GM18505 (cell line): ENCODE results near the gene IRGC.
"Not testable (repeated sequence)": the region's sequence is repeated elsewhere in the genome, so short reads cannot be mapped to it uniquely, and the experiment has no call there.

Experiments
- ATAC-seq: cut with Tn5 transposase; IDR thresholded peaks from one replicate; pipeline ENCODE4 v1.9.1; 2021; ENCODE audit not compliant: unreplicated experiment
- POLR2A ChIP-seq: IDR thresholded peaks from 4 replicates; pipeline ENCODE4 v1.6.1; 2011; ENCODE audit warnings: borderline replicate concordance; ENCODE audit not compliant: insufficient read depth, insufficient read length; ENCODE audit errors: extremely low read depth

IRGC gene

DNA sequence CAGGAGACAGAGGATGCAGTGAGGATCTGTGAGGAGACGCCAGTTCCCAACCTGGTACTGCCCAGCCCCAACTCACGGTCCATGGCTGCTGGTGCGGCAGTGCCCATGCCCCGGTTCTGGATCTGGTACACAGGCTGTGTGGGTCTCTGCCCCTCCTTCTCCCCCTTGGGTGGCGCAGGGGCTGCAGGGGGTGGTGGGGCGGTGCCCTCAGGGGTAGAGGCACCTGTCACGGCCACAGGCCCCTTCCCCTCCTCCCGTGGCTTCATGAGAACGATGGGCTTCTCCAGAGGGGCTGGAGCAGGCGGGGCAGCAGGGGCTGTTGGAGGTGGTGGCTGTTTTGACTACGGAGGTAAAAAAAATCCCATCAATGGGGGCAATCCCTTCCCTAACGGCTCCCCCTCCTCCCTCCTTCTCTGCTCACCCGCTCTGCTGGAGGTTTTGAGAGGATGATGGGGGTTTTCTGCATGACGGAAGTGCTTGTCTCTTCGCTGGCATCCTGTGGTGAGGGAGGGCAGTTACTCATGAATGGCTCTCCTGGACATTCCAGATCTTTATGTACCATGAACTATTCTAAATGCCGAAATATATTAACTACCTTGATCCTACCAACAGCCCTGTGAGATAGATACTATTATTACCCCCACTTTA, 31.8 kb downstream of the IRGC start:
- no peak for TF ChIP-seq POLR2A
- no peak for ATAC-seq

DNA sequence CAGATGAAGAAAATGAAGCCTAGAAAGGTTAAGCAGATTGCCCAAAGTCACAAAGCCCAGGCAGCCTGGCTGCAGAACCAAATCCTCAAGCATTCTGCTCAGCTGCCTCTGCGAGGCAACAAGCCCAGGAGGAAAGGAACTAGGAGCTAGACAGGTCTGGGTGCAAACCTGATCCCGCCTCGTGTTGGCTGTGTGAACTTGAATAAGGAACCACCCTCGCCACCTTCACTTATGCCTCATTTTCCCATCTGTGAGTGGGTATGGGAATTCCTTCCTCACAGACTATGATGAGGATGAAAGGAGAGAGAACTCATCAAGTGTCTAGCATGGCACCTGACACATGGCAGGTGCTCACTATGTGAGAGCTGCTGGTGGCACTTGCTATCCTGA, 32.3 kb downstream of the IRGC start:
- no peak for ATAC-seq
- TF ChIP-seq POLR2A: no peak

DNA sequence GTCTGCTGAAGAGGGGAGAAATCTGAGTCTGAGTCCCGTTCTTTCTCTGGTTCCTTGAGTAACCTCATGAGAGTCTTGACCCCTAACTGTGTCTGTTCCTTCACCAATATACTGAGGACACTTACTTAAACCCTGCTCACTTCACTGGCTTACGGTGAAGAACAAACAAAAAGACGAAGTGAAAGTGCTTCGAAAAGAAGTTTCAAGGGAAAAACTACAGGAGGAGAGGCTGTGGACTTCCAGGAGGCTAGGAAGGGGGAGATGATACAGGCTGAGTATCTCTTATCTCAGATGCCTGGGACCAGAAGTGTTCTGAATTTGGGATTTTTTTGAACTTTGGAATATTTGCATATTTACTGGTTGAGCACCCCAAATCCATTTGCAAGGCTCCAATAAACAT, 32.8 kb downstream of the IRGC start:
- no peak for TF ChIP-seq POLR2A
- ATAC-seq: no peak

- ATAC-seq: no peak
- no peak for TF ChIP-seq POLR2A
Measured at GRCh38 chr19:43749152-43749551, 33.3 kb downstream of the IRGC start.

DNA sequence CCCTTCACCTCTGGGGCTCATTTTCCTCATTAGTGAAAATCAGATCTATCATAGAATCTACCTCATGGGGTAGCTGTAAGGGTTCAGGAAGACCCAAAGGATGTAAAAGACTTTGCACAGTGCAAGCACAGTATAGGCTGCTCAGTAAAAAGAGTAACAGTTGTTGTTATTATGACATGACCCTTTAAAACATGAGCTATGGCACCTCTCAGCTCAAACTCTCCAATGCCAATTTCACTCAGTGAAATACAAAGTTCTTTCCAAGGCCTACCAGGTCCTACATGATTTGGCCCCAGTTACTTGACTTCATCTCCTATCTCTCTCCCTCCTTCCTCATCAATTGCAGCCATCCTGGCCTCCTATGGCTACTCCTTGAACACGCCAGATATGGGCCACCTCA, 34.0 kb downstream of the IRGC start:
- TF ChIP-seq POLR2A: no peak
- no peak for ATAC-seq

DNA sequence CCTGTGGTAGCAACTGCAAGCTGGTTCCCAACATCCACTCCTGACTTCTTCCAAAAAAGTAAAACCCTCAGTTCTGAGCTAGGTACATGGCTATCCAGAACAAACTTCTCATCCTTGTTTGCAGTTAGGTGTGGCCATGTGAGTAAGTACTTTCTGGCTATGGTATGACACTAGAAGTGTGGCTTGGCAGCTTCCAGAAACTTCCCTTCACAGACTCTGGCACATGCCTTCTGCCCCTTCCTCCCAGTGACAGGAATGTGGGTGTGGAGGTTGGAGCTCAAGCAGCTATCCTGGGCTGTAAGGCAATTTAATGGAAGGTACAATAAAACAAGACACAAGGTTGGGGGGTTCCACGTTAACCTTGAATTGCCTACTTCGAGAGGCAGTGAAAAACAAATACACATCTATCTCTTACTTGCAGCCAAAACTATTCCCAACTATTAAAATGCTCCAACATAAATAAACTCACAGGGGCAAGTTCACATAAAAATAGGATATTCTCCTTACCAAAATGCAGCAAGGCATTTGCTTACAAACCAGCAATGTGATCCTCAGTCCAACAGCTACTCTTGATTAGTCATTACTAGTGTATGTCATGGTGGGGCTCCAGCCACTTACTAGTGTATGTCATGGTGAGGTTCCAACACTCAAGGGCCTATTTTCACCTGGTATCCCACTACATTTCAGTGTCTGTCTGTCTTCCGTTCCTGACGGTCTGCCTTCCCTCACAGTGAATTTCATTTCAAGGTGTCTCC, 35.8 kb downstream of the IRGC start:
- no peak for ATAC-seq

DNA sequence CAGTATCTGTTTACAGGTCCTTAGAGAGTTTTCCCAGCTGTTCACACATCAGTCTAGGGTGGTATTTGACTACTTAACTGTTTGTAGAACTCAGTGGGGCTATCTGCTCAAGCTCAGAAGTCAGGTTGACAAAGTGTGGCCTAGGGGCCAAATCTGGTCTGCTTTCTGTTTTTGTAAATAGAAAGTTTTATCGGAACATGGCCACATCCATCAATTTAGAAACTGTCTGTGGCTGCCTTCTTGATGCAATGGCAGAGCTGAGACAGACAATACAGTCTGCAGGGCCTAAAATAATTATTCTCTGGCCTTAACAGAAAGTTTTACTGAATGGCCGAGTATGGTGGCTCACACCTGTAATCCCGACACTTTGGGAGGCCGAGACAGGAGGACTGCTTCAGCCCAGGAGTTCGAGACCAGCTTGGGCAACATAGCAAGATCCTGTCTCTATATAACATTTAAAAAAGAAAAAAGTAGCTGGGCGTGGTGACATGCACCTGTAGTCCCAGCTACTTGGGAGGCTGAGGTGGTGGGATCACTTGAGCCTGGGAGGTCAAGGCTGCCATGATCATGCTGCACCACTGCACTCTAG, 36.5 kb downstream of the IRGC start:
- no peak for TF ChIP-seq POLR2A
- ATAC-seq: no peak

More for the DNA sequence above, 35.8 kb downstream of the IRGC start:
- no peak for TF ChIP-seq POLR2A

DNA sequence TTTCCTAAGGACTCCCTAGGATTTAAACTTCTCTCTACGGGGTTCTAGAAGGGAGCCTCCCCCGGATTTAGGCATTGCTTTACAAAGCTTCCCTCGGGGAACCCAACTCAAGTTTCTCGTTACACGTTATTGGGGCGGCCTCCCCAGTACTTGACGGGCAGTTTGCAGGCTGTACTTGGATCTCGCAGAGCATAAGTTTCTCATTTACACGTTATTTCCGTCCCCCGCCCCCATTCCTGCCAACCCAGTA, 38.3 kb downstream of the IRGC start:
- ATAC-seq: no peak
- no peak for TF ChIP-seq POLR2A

DNA sequence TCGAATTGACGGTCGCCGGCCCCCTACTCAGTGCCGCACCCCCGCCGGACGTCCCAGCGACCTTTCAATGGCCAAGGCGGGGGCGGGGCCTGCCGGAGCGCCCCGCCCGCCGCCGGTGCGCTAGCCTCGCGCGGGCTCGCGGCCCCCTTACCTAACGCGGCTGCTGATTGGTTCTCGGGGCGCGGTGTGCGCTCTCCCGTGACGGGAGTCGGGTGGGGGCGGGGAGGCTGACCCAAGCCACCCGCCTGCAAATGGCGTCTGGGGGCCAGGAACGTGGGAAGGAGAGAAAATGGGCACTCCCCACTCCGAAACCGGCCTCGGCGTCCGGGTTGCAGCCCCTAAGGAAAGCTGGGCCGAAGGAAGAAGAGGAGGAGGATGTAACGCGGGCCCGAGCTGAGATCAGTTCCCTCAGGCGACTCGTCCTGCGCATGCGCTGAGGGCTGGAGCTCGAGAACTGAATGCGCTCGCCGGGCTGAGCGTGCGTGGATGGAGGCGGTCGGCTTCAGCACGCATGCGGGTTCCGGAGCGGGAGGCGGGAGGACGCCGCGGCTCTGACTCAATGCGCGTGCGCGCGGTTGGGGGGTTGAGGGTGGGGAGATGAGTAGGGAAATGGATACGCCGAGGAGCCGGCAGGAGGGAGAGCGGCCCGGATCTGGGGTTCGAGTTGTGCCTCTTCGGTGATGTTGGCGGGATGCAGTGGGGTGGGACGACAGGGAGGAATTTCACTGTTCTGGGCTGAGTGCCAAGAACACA, 38.8 kb downstream of the IRGC start, which contains the start of gene SMG9:
Gene SMG9 (minus strand): TSS at position 460 of the 753 bp plus-strand sequence. CDS start 4,221 bp downstream, outside the sequence.
- peak; percentile 67 for TF ChIP-seq POLR2A
- peak; percentile 60 for ATAC-seq

GRCh38 chr19:43755256-43755801, 39.5 kb downstream of the IRGC start:
- peak; percentile 67 for TF ChIP-seq POLR2A
- ATAC-seq: peak; percentile 22

DNA sequence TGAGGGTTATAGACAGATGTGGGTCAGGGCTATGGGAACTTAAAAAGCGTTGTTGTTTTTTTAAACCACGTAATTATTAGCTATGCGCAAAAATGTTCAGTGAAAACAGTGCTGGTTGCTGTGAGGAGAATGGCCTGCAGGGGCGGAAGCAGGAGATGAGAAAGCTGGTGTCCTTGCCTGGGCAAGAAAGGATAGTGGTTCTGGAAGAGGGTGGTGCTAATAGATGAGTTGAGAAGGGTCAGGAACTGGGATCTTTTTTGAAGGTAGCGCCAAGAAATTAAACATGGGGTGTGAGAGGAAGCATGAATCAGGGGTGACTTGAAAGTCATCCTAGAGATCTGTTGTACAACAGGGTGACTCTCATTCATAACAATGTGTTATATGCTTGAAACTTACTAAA, 43.6 kb downstream of the IRGC start:
- ATAC-seq: no peak
- TF ChIP-seq POLR2A: no peak

DNA sequence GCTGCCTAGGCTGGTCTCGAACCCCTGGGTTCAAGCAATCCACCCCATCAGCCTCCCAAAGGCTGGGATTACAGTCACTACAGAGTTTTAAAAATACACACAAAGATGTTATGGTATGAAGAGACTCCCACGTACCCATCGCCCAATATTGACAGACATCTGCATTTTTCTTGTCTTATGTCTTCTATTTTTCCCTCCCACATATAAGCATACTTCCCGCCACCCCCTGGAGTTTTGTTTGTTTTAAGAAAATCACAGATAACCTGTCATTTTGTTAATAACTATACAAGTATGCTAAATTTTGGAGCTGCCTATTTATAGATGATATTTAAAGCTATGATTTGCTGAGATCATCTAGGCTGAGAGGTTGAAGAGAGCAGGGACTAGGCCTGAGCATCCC, 45.1 kb downstream of the IRGC start:
- ATAC-seq: no peak
- TF ChIP-seq POLR2A: no peak

- no peak for TF ChIP-seq POLR2A
- no peak for ATAC-seq
Measured at GRCh38 chr19:43762814-43763213, 46.9 kb downstream of the IRGC start.

GRCh38 chr19:43763473-43763939, 47.6 kb downstream of the IRGC start:
- TF ChIP-seq POLR2A: peak; percentile 56
- ATAC-seq: no peak

- not testable (repeated sequence) for ATAC-seq
Measured at GRCh38 chr19:43764684-43765083, 48.8 kb downstream of the IRGC start.
